ENCODE data around the gene GATB. TPM values are rescaled to one million over a fixed set of nuclear protein-coding genes. Genes with fewer than 3 reads are reported as not detected.

GATB gene
- total RNA-seq, 1 experiment from 2014 or later, result 36.6 TPM

DNA sequence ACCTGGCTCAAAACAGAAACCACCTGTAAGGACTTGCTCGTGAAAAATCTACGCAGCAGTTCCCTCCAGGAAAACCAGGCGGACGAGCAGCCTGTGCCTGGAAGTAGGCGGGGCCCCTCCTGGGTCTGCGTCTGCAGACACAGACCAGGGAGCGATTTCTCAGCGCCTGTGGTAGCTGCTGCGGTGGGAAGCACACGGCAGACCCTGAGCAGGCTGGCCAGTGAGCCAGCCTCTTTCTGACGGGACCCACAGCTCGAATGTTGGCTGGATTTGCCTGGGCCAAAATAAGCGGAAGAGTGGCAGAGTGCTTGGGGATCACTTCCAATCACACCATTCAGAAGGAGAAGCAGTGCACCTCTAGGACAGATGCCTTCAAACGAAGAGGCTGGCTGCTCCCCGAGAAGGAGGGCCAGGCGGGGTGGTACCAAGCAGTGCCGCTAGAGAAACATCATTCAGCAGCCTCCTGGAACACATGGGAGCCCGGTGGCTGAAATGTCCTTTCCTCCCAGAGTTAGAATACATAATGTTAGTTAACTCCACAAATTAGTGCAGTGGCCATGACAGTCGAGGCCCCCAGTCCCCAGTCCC, 85.9 kb downstream of the GATB start:
- H3K27me3 ChIP-seq, result no peaks in the 10 kb centered on the region
- H3K4me3 ChIP-seq, result no peak overlapping the region
- no peak for DNase-seq
- no peaks in the 10 kb centered on the region for H3K9me3 ChIP-seq
- no peaks in the 10 kb centered on the region for H3K36me3 ChIP-seq

DNA sequence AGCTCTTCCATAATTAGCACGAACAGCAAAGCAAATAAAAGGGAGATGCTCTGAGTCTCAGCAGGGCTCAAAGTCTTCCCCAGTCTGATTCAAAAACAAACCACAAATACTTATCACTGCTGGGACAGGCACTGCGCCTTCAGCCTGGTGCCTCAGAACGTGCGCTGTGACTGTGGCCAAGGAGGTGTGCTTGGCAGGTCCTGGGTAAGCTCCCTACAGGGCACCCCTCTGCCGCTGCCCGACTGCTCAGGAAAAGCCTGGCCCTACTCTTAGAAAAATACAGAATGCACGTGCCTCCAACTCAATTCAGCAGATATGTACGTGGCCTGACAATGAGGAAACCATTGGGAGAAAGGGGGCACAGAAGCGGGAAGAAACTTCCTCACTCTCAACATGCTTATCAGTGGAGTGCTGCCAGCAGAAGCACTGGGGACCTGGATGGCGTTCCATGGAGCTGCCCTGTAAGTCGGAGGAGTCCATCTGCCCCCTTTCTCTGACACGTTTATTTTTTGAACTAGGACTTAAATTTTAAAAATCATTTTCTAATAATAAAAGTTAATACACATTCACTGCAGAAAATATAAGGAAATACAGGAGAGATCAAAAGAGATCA, 86.8 kb downstream of the GATB start:
- no peaks in the 10 kb centered on the region for H3K9me3 ChIP-seq
- H3K36me3 ChIP-seq, result no peaks in the 10 kb centered on the region
- H3K27me3 ChIP-seq, result no peaks in the 10 kb centered on the region
- DNase-seq, result no peak
- H3K4me3 ChIP-seq, result no peak overlapping the region

- Histone ChIP-seq H3K27me3 (no peaks in the 10 kb centered on the region), H3K4me3 (no peak overlapping the region), H3K36me3 (no peaks in the 10 kb centered on the region), H3K9me3 (no peaks in the 10 kb centered on the region)
- no peak for DNase-seq
Observed at GRCh38 chr4:151672996-151673395, 87.8 kb downstream of the GATB start.

DNA sequence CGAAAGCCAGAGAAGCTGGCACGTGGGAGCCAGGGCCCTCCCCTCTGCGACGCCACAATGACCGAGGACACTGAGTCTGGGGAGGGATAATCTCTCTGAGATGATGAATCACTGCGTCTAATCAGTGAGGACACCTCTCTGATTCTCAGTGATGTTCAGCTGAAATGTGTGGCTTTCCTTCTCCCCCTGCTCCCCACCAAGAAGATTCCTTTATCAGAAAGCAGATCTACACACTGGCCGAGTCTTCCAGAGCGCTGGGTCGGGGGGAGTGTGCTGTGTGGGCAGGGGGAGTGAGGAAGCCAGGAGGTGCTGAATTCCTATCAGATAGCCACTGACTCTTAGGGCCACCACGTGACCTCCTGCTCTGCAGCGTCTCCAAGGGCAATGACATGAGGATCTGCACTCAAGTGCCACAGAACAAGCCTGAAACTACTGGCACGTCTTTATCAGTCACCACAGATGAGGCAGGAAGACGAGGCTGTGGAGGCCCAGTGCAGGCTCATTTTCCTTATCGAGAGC, 89.2 kb downstream of the GATB start:
- Histone ChIP-seq H3K36me3 (no peaks in the 10 kb centered on the region), H3K27me3 (no peaks in the 10 kb centered on the region), H3K4me3 (no peak overlapping the region)

GRCh38 chr4:151670843-151671242, 90.0 kb downstream of the GATB start:
- H3K27me3 ChIP-seq, result no peaks in the 10 kb centered on the region
- H3K9me3 ChIP-seq, result no peaks in the 10 kb centered on the region
- H3K4me3 ChIP-seq, result no peak overlapping the region
- no peaks in the 10 kb centered on the region for H3K36me3 ChIP-seq
- DNase-seq, result no peak

More for the DNA sequence above, 89.2 kb downstream of the GATB start:
- DNase-seq, result no peak
- H3K9me3 ChIP-seq, result no peaks in the 10 kb centered on the region

- no peak for DNase-seq
- Histone ChIP-seq H3K4me3 (no peak overlapping the region), H3K27me3 (no peaks in the 10 kb centered on the region), H3K9me3 (no peaks in the 10 kb centered on the region), H3K36me3 (no peaks in the 10 kb centered on the region)
Observed at GRCh38 chr4:151669990-151670389, 90.8 kb downstream of the GATB start.

GRCh38 chr4:151668689-151669402, 92.0 kb downstream of the GATB start:
- no peaks in the 10 kb centered on the region for H3K27me3 ChIP-seq
- no peak for DNase-seq
- no peak overlapping the region for H3K4me3 ChIP-seq
- H3K36me3 ChIP-seq, result no peaks in the 10 kb centered on the region
- no peaks in the 10 kb centered on the region for H3K9me3 ChIP-seq

DNA sequence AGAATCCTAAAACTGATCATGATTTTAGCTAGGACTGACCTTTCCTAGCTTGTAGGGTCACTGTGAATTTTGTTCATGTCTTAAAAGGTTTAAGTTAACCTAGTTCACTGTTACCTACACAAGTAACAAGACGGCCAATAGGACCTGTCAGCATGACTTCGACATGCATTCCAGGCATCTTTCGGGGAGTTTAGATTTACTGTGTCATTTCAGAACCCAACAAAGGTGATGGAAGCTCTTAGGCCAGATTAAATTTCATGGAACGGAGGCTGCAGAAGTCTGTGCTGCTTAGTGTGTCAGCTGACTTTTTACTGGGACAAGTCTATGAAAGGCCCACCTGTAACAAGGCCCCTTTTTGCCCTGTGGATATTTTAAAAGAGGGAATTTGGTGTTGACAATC, 93.1 kb downstream of the GATB start:
- Histone ChIP-seq H3K9me3 (no peaks in the 10 kb centered on the region), H3K36me3 (no peaks in the 10 kb centered on the region), H3K4me3 (no peak overlapping the region), H3K27me3 (no peaks in the 10 kb centered on the region)
- no peak for DNase-seq

GRCh38 chr4:151667048-151667447, 93.8 kb downstream of the GATB start:
- no peaks in the 10 kb centered on the region for H3K27me3 ChIP-seq
- no peaks in the 10 kb centered on the region for H3K36me3 ChIP-seq
- H3K4me3 ChIP-seq, result no peak overlapping the region
- H3K9me3 ChIP-seq, result no peaks in the 10 kb centered on the region
- no peak for DNase-seq

- H3K36me3 ChIP-seq, result no peaks in the 10 kb centered on the region
- no peak for DNase-seq
Observed at GRCh38 chr4:151666501-151666900, 94.3 kb downstream of the GATB start.

GRCh38 chr4:151665785-151666127, 95.1 kb downstream of the GATB start:
- no peaks in the 10 kb centered on the region for H3K36me3 ChIP-seq
- no peaks in the 10 kb centered on the region for H3K27me3 ChIP-seq
- no peaks in the 10 kb centered on the region for H3K9me3 ChIP-seq
- no peak overlapping the region for H3K4me3 ChIP-seq
- DNase-seq, result no peak

More at GRCh38 chr4:151666501-151666900, 94.3 kb downstream of the GATB start:
- no peak overlapping the region for H3K4me3 ChIP-seq
- H3K27me3 ChIP-seq, result no peaks in the 10 kb centered on the region
- no peaks in the 10 kb centered on the region for H3K9me3 ChIP-seq

- Histone ChIP-seq H3K36me3 (no peaks in the 10 kb centered on the region), H3K9me3 (no peaks in the 10 kb centered on the region), H3K4me3 (no peak overlapping the region), H3K27me3 (no peaks in the 10 kb centered on the region)
- no peak for DNase-seq
Observed at GRCh38 chr4:151665022-151665784, 95.6 kb downstream of the GATB start.

GRCh38 chr4:151664289-151664688, 96.5 kb downstream of the GATB start:
- Histone ChIP-seq H3K27me3 (no peaks in the 10 kb centered on the region), H3K36me3 (no peaks in the 10 kb centered on the region), H3K9me3 (no peaks in the 10 kb centered on the region), H3K4me3 (no peak overlapping the region)
- no peak for DNase-seq

- no peaks in the 10 kb centered on the region for H3K9me3 ChIP-seq
- H3K4me3 ChIP-seq, result no peak overlapping the region
- no peak for DNase-seq
- no peaks in the 10 kb centered on the region for H3K36me3 ChIP-seq
- no peaks in the 10 kb centered on the region for H3K27me3 ChIP-seq
Observed at GRCh38 chr4:151663109-151663508, 97.7 kb downstream of the GATB start.

GRCh38 chr4:151661873-151662272, 98.9 kb downstream of the GATB start:
- no peaks in the 10 kb centered on the region for H3K36me3 ChIP-seq
- no peak overlapping the region for H3K4me3 ChIP-seq
- no peak for DNase-seq
- H3K9me3 ChIP-seq, result no peaks in the 10 kb centered on the region
- no peaks in the 10 kb centered on the region for H3K27me3 ChIP-seq

GRCh38 chr4:151660676-151661075, 100.1 kb downstream of the GATB start:
- H3K9me3 ChIP-seq, result no peaks in the 10 kb centered on the region
- DNase-seq, result no peak
- H3K27me3 ChIP-seq, result no peaks in the 10 kb centered on the region
- no peaks in the 10 kb centered on the region for H3K36me3 ChIP-seq
- no peak overlapping the region for H3K4me3 ChIP-seq

Measured in MG63 (cell line).